SK-N-SH (cell line): ENCODE measurements around the gene XXYLT1. TPM values are rescaled to one million over a fixed set of nuclear protein-coding genes. Genes with fewer than 3 reads are reported as not detected.

ENCODE experiments used
- CTCF ChIA-PET: fragments of 300-600, 350-600 bp; formaldehyde crosslinking; extraction: SDS; loops from one replicate; lab custom pipeline; 2021; lab: Yijun Ruan, JAX
- POLR2A ChIA-PET: fragments of 350-600 bp; sonication (Branson Sonifier 250); formaldehyde crosslinking; extraction: SDS; loops from one replicate; lab custom pipeline; 2020; ENCODE audit warnings: antibody characterized with exemption, inconsistent platforms; lab: Yijun Ruan, JAX
- DNase-seq: peaks from one replicate; pipeline ENCODE4 v3.0.0; 2012
- H2AFZ ChIP-seq: fragments of 200-600 bp; sonication (generic); 2 replicates; pipeline ENCODE4 v1.8.1; 2016; ENCODE audit warnings: antibody characterized with exemption, mild to moderate bottlenecking, low read depth
- H3F3A ChIP-seq: fragments of 200-600 bp; sonication (generic); replicated peaks from 2 replicates; pipeline ENCODE3; 2016; ENCODE audit warnings: antibody characterized with exemption, mild to moderate bottlenecking; ENCODE audit not compliant: insufficient read depth
- H3K27ac ChIP-seq, 2 experiments: fragments of 200-500 bp in 1 of 2; fragments of 200-600 bp in 1 of 2; sonication (Bioruptor generic) in 1 of 2; sonication (generic), shearing (Covaris generic) in 1 of 2; 2 replicates each; pipeline versions ENCODE4 v1.5.1 to v1.6.1; 2014 to 2016; ENCODE audit warnings: low read depth in 2 of 2, inconsistent platforms in 1 of 2, low read length in 1 of 2, mild to moderate bottlenecking in 1 of 2, mixed read lengths in 1 of 2
- H3K27me3 ChIP-seq: fragments of 200-600 bp; sonication (generic), shearing (Covaris generic); 2 replicates; pipeline ENCODE4 v1.6.1; 2016; ENCODE audit warnings: mixed run types; ENCODE audit not compliant: insufficient read depth
- H3K36me3 ChIP-seq, 2 experiments: fragments of 200-500 bp in 1 of 2; fragments of 200-600 bp in 1 of 2; sonication (Bioruptor generic) in 1 of 2; sonication (generic) in 1 of 2; replicated peaks in 1 of 2; 2 replicates each; pipeline versions ENCODE3 to v1.5.1; 2014 to 2016; ENCODE audit warnings: low read length in 1 of 2, mild to moderate bottlenecking in 1 of 2; ENCODE audit not compliant: insufficient read depth in 2 of 2, control insufficient read depth in 1 of 2
- H3K4me1 ChIP-seq, 2 experiments: fragments of 200-500 bp in 1 of 2; fragments of 200-600 bp in 1 of 2; sonication (Bioruptor generic) in 1 of 2; sonication (generic), shearing (Covaris generic) in 1 of 2; 2 replicates each; pipeline versions ENCODE4 v1.5.1 to v1.6.1; 2014 to 2016; ENCODE audit warnings: low read depth in 1 of 2, low read length in 1 of 2, mixed run types in 1 of 2; ENCODE audit not compliant: insufficient read depth in 2 of 2, control insufficient read depth in 1 of 2
- H3K4me2 ChIP-seq: fragments of 200-600 bp; sonication (generic), shearing (Covaris generic); 2 replicates; pipeline ENCODE4 v1.6.1; 2017; ENCODE audit warnings: mixed run types
- H3K4me3 ChIP-seq, 2 experiments: fragments of 200-500 bp in 1 of 2; fragments of 200-600 bp in 1 of 2; sonication (Bioruptor generic) in 1 of 2; sonication (generic), shearing (Covaris generic) in 1 of 2; 2 replicates each; pipeline versions ENCODE4 v1.5.1 to v1.8.1; 2014 to 2016; ENCODE audit warnings: low read depth in 2 of 2, inconsistent platforms in 1 of 2, low read length in 1 of 2, mild to moderate bottlenecking in 1 of 2, mixed read lengths in 1 of 2, moderate library complexity in 1 of 2
- H3K79me2 ChIP-seq: fragments of 200-600 bp; sonication (generic); 2 replicates; pipeline ENCODE4 v1.8.1; 2017; ENCODE audit warnings: mild to moderate bottlenecking; ENCODE audit not compliant: insufficient read depth
- H3K9ac ChIP-seq: fragments of 200-600 bp; sonication (generic); 2 replicates; pipeline ENCODE4 v1.6.1; 2017; ENCODE audit warnings: mixed run types
- H3K9me2 ChIP-seq: fragments of 200-600 bp; sonication (generic); 2 replicates; pipeline ENCODE4 v1.6.1; 2017; ENCODE audit warnings: mixed run types
- H3K9me3 ChIP-seq: fragments of 200-600 bp; sonication (generic); 2 replicates; pipeline ENCODE4 v1.6.1; 2017; ENCODE audit warnings: mixed run types, mild to moderate bottlenecking, moderate library complexity
- H4K20me1 ChIP-seq: fragments of 200-600 bp; sonication (generic); 2 replicates; pipeline ENCODE4 v1.6.1; 2017; ENCODE audit warnings: mild to moderate bottlenecking, mixed run types; ENCODE audit not compliant: insufficient read depth
- CHD2 ChIP-seq: fragments of 150-350 bp; IDR thresholded peaks from 2 replicates; pipeline ENCODE4 v1.6.1; 2018; ENCODE audit warnings: low read length; ENCODE audit not compliant: partially characterized antibody
- EP300 ChIP-seq, 2 experiments: IDR thresholded peaks; 2 replicates each; pipeline versions ENCODE4 v1.4.0 to v1.6.1; 2012; ENCODE audit warnings: borderline replicate concordance in 1 of 2, low read depth in 1 of 2, low read length in 1 of 2
- FOSL2 ChIP-seq: IDR thresholded peaks from 2 replicates; pipeline ENCODE4 v1.4.0; 2012; ENCODE audit warnings: low read depth, mild to moderate bottlenecking, moderate library complexity, borderline replicate concordance
- FOXJ3 ChIP-seq: sonication (generic); formaldehyde crosslinking; IDR thresholded peaks from 2 replicates; pipeline ENCODE4 v1.5.1; 2020; ENCODE audit warnings: mild to moderate bottlenecking, missing genetic modification reagents
- GATA2 ChIP-seq: sonication (generic); formaldehyde crosslinking; IDR thresholded peaks from 2 replicates; pipeline ENCODE4 v1.5.0; 2020; ENCODE audit warnings: mild to moderate bottlenecking, missing genetic modification reagents
- MAX ChIP-seq: IDR thresholded peaks from 2 replicates; pipeline ENCODE4 v1.4.0; 2012; ENCODE audit warnings: low read depth
- MEF2A ChIP-seq: IDR thresholded peaks from 2 replicates; pipeline ENCODE4 v1.4.0; 2012; ENCODE audit warnings: low read depth, borderline replicate concordance
- MXI1 ChIP-seq: IDR thresholded peaks from 2 replicates; pipeline ENCODE4 v1.6.1; 2012; ENCODE audit warnings: mild to moderate bottlenecking, low read depth, low read length, improper control_type of control experiment
- NFIC ChIP-seq: IDR thresholded peaks from 2 replicates; pipeline ENCODE4 v1.4.0; 2012; ENCODE audit warnings: borderline replicate concordance
- PBX3 ChIP-seq: IDR thresholded peaks from 2 replicates; pipeline ENCODE4; 2012
- RFX5 ChIP-seq: IDR thresholded peaks from 2 replicates; pipeline ENCODE4 v1.6.1; 2012; ENCODE audit warnings: mild to moderate bottlenecking, improper control_type of control experiment, low read length
- RXRA ChIP-seq: IDR thresholded peaks from 2 replicates; pipeline ENCODE4 v1.4.0; 2012; ENCODE audit warnings: low read depth, mild to moderate bottlenecking, borderline replicate concordance
- TCF12 ChIP-seq: IDR thresholded peaks from 2 replicates; pipeline ENCODE4 v1.4.0; 2012
- WGBS: methylation state at CpG from one replicate; pipeline ENCODE4 v1.1.6; 2017; ENCODE audit warnings: low lambda C conversion rate; 5-methylcytosine and 5-hydroxymethylcytosine counted together
- polyA plus RNA-seq, 3 experiments: library from polyadenylated mRNA; depleted of rRNA; stranded (reverse); fragments of >200 nt; gene quantifications; 2 replicates each; pipeline ENCODE4 v1.2.3, GENCODE V29; 2012

The XXYLT1 gene
- polyA plus RNA-seq, 1 of the 3 experiments (the other 2 are of a cell fraction) = 22.6 TPM

GRCh38 chr3:195124378-195124992, 146.5 kb downstream of the XXYLT1 start:
- Histone ChIP-seq H3K9me2 (no peaks in the 10 kb centered on the region), H3K4me1 (peaks cover 0 to 30% of the 10 kb centered on the region in 2 experiments; a peak in 1 of 4 replicates), H4K20me1 (no peaks in the 10 kb centered on the region), H3K36me3 (no peaks in the 10 kb centered on the region), H3K4me2 (no peak overlapping the region), H3K9me3 (no peaks in the 10 kb centered on the region), H3K4me3 (no peak overlapping the region), H3K27ac (peak overlapping the region in 1 of 2 experiments; percentile 18; a peak in 2 of 4 replicates), H3F3A (no peaks in the 10 kb centered on the region), H3K9ac (no peak overlapping the region), H3K79me2 (no peaks in the 10 kb centered on the region), H3K27me3 (no peaks in the 10 kb centered on the region), H2AFZ (no peak overlapping the region)
- 65% methylated on average over 9 of the region's 18 CpGs for WGBS
- TF ChIP-seq GATA2 (0 out of 2 replicates have a peak, but pooled peaks have one; percentile 18), MEF2A (no peak)
- DNase-seq = peak; percentile 75
- CTCF ChIA-PET = interaction anchor here (0.7 to 8.5 kb wide), 6 partner anchors 19 to 442 kb away, joined by 3 to 41 read pairs (median 4); no protein-coding TSS in a partner anchor
- POLR2A ChIA-PET = no interaction called here

GRCh38 chr3:195123281-195123691, 147.7 kb downstream of the XXYLT1 start:
- peak; percentile 70 for DNase-seq
- CTCF ChIA-PET = interaction anchor here (0.6 to 8.5 kb wide), 8 partner anchors 10 to 441 kb away, joined by 3 to 41 read pairs (median 4); no protein-coding TSS in a partner anchor

More at GRCh38 chr3:195123281-195123691, 147.7 kb downstream of the XXYLT1 start:
- Histone ChIP-seq H3K27me3 (no peaks in the 10 kb centered on the region), H4K20me1 (no peaks in the 10 kb centered on the region), H3K4me3 (no peak overlapping the region), H3K36me3 (no peaks in the 10 kb centered on the region), H3F3A (no peaks in the 10 kb centered on the region), H2AFZ (no peak overlapping the region), H3K4me2 (no peak overlapping the region), H3K79me2 (no peaks in the 10 kb centered on the region), H3K9me2 (no peaks in the 10 kb centered on the region), H3K4me1 (peaks cover 0 to 34% of the 10 kb centered on the region in 2 experiments; a peak in 1 of 4 replicates), H3K9me3 (no peaks in the 10 kb centered on the region), H3K27ac (no peak overlapping the region), H3K9ac (no peak overlapping the region)
- POLR2A ChIA-PET = no interaction called here
- TF ChIP-seq MAX (no peak), NFIC (no peak), RFX5 (no peak), RXRA (no peak), MXI1 (no peak), GATA2 (no peak), EP300 (IDR thresholded peaks at IDR 0.05; ENCODE audit: borderline replicate concordance in 1 of 2, low read depth in 1 of 2, low read length in 1 of 2) (no peak), FOXJ3 (CRISPR knock-in tag) (no peak), CHD2 (no peak), FOSL2 (no peak), TCF12 (no peak), PBX3 (no peak)
- 92% methylated on average over 8 of the region's 13 CpGs for WGBS
